Measurements from ENCODE around the gene EEF1AKMT2.

The EEF1AKMT2 gene

GRCh38 chr10:124736491-124737136 lies 55.1 kb downstream of the EEF1AKMT2 start:
- H3K9me2 ChIP-seq (replicated peaks; ENCODE audit: control insufficient read depth, low read length): no peaks in the 10 kb centered on the region
- no peak for TF ChIP-seq EZH2phosphoT487 (IDR thresholded peaks at IDR 0.05; ENCODE audit: borderline replicate concordance, low read length)
- TF ChIP-seq CTCF (IDR thresholded peaks at IDR 0.05; ENCODE audit: low read depth, low read length, poor library complexity, severe bottlenecking): no peak
- no peaks in the 10 kb centered on the region for H3K27me3 ChIP-seq (ENCODE audit: control insufficient read depth, low read length)
- H3K4me1 ChIP-seq (ENCODE audit: control insufficient read depth, low read length): peaks cover 63% of the 10 kb centered on the region
- H3F3A ChIP-seq (ENCODE audit: control insufficient read depth, insufficient read depth): peaks cover 9% of the 10 kb centered on the region
- peaks cover 100% of the 10 kb centered on the region for H3K79me2 ChIP-seq (ENCODE audit: control insufficient read depth, low read length)
- H4K20me1 ChIP-seq (ENCODE audit: control insufficient read depth, insufficient read depth, low read depth, low read length): peaks cover 35% of the 10 kb centered on the region
- peaks cover 50% of the 10 kb centered on the region for H3K36me3 ChIP-seq (ENCODE audit: control insufficient read depth, low read length)
- no peak overlapping the region for H3K27ac ChIP-seq (ENCODE audit: low read depth, low read length)
- H3K4me2 ChIP-seq (ENCODE audit: low read length): no peak overlapping the region
- H3K4me3 ChIP-seq (ENCODE audit: low read length): no peak overlapping the region
- H3K9me3 ChIP-seq (ENCODE audit: control insufficient read depth, insufficient read depth, low read length): no peaks in the 10 kb centered on the region

- H3K4me2 ChIP-seq (ENCODE audit: low read length): no peak overlapping the region
- no peak overlapping the region for H3K27ac ChIP-seq (ENCODE audit: low read depth, low read length)
- 0 out of 2 replicates have a peak, but pooled peaks cover 3% of the 10 kb centered on the region for H3F3A ChIP-seq (ENCODE audit: control insufficient read depth, insufficient read depth)
- H3K27me3 ChIP-seq (ENCODE audit: control insufficient read depth, low read length): no peaks in the 10 kb centered on the region
- H3K79me2 ChIP-seq (ENCODE audit: control insufficient read depth, low read length): peaks cover 99% of the 10 kb centered on the region
- no peaks in the 10 kb centered on the region for H3K9me3 ChIP-seq (ENCODE audit: control insufficient read depth, insufficient read depth, low read length)
- no peak overlapping the region for H3K4me3 ChIP-seq (ENCODE audit: low read length)
- TF ChIP-seq EZH2phosphoT487 (IDR thresholded peaks at IDR 0.05; ENCODE audit: borderline replicate concordance, low read length) (no peak), CTCF (IDR thresholded peaks at IDR 0.05; ENCODE audit: low read depth, low read length, poor library complexity, severe bottlenecking) (no peak)
- peaks cover 58% of the 10 kb centered on the region for H3K4me1 ChIP-seq (ENCODE audit: control insufficient read depth, low read length)
- H3K9me2 ChIP-seq (replicated peaks; ENCODE audit: control insufficient read depth, low read length): no peaks in the 10 kb centered on the region
- peaks cover 54% of the 10 kb centered on the region for H3K36me3 ChIP-seq (ENCODE audit: control insufficient read depth, low read length)
- H4K20me1 ChIP-seq (ENCODE audit: control insufficient read depth, insufficient read depth, low read depth, low read length): peaks cover 32% of the 10 kb centered on the region
These were observed 56.0 kb downstream of the EEF1AKMT2 start for GRCh38 chr10:124735491-124736286.

- TF ChIP-seq EZH2phosphoT487 (IDR thresholded peaks at IDR 0.05; ENCODE audit: borderline replicate concordance, low read length) (no peak), CTCF (IDR thresholded peaks at IDR 0.05; ENCODE audit: low read depth, low read length, poor library complexity, severe bottlenecking) (no peak)
- H3K4me2 ChIP-seq (ENCODE audit: low read length): no peak overlapping the region
- peaks cover 57% of the 10 kb centered on the region for H3K4me1 ChIP-seq (ENCODE audit: control insufficient read depth, low read length)
- peaks cover 25% of the 10 kb centered on the region for H4K20me1 ChIP-seq (ENCODE audit: control insufficient read depth, insufficient read depth, low read depth, low read length)
- H3K36me3 ChIP-seq (ENCODE audit: control insufficient read depth, low read length): peaks cover 61% of the 10 kb centered on the region
- H3F3A ChIP-seq (ENCODE audit: control insufficient read depth, insufficient read depth): no peaks in the 10 kb centered on the region
- no peaks in the 10 kb centered on the region for H3K9me3 ChIP-seq (ENCODE audit: control insufficient read depth, insufficient read depth, low read length)
- H3K27me3 ChIP-seq (ENCODE audit: control insufficient read depth, low read length): no peaks in the 10 kb centered on the region
- no peak overlapping the region for H3K4me3 ChIP-seq (ENCODE audit: low read length)
- peaks cover 99% of the 10 kb centered on the region for H3K79me2 ChIP-seq (ENCODE audit: control insufficient read depth, low read length)
- H3K27ac ChIP-seq (ENCODE audit: low read depth, low read length): no peak overlapping the region
- no peaks in the 10 kb centered on the region for H3K9me2 ChIP-seq (replicated peaks; ENCODE audit: control insufficient read depth, low read length)
These were observed 57.1 kb downstream of the EEF1AKMT2 start for GRCh38 chr10:124734311-124735166.
